Neural cell (in vitro differentiated cells): ENCODE data around the gene SKOR2.

Experiments used
- CTCF ChIP-seq: fragments of 450-650 bp; IDR thresholded peaks from 2 replicates; pipeline ENCODE4 v1.5.1; 2014; ENCODE audit warnings: antibody characterized with exemption, mild to moderate bottlenecking, moderate library complexity; ENCODE audit not compliant: poor library complexity, severe bottlenecking
- EZH2 ChIP-seq: fragments of 200-600, 300-800 bp; shearing (Covaris generic), sonication (generic); IDR thresholded peaks from 2 replicates; pipeline ENCODE4 v1.6.1; 2014; ENCODE audit warnings: antibody characterized with exemption, low read length, borderline replicate concordance, mild to moderate bottlenecking; ENCODE audit not compliant: insufficient read depth, poor library complexity, severe bottlenecking
- MXI1 ChIP-seq: fragments of 450-650 bp; conservative IDR thresholded peaks from 2 replicates; pipeline ENCODE4 v1.6.1; 2014; ENCODE audit warnings: antibody characterized with exemption, mild to moderate bottlenecking; ENCODE audit not compliant: poor library complexity, severe bottlenecking
- POLR2AphosphoS5 ChIP-seq: IDR thresholded peaks from 2 replicates; pipeline ENCODE4 v1.6.1; 2012
- RAD21 ChIP-seq: fragments of 450-650 bp; conservative IDR thresholded peaks from 2 replicates; pipeline ENCODE4 v1.6.1; 2014; ENCODE audit warnings: antibody characterized with exemption, mild to moderate bottlenecking, moderate library complexity

GRCh38 chr18:47283476-47283875 lies 32.0 kb upstream of the SKOR2 start:
- TF ChIP-seq CTCF (no peak), RAD21 (no peak), EZH2 (no peak), POLR2AphosphoS5 (no peak), MXI1 (no peak)
